Vagina (tissue), 2 donors: ENCODE results near the gene OR10H2. TPM values are rescaled to one million over a fixed set of nuclear protein-coding genes. Genes with fewer than 3 reads are reported as not detected.
"Not testable (repeated sequence)": the region's sequence is repeated elsewhere in the genome, so short reads cannot be mapped to it uniquely, and the experiment has no call there.

ENCODE experiments used
- DNase-seq, 2 donors: peaks; one replicate each; pipeline ENCODE4 v3.0.0-alpha.2; 2017; ENCODE audit errors: extremely low spot score in 2 of 2
- H3K27ac ChIP-seq: fragments of 200-600 bp; sonication (generic); one replicate; pipeline ENCODE4 v1.5.1; 2019
- H3K27me3 ChIP-seq: fragments of 200-600 bp; sonication (generic); one replicate; pipeline ENCODE4 v1.5.1; 2019
- H3K36me3 ChIP-seq, 2 donors: fragments of 200-600 bp; sonication (generic); one replicate each; pipeline ENCODE4 v1.5.1; 2017 to 2019
- H3K4me1 ChIP-seq: fragments of 200-600 bp; sonication (generic); one replicate; pipeline ENCODE4 v1.5.1; 2019
- H3K4me3 ChIP-seq, 2 donors: fragments of 200-600 bp; sonication (generic); 1 replicate in 1 of 2; 2 replicates in 1 of 2; pipeline ENCODE4 v1.5.1; 2016 to 2019
- H3K9me3 ChIP-seq: fragments of 200-600 bp; sonication (generic); one replicate; pipeline ENCODE4 v1.5.1; 2019
- CTCF ChIP-seq, 3 experiments: fragments of 450-650 bp in 2 of 3; fragments of 200-600 bp in 1 of 3; sonication (generic) in 1 of 3; IDR thresholded peaks; one replicate each; pipeline ENCODE4 v1.5.1; 2017 to 2019; ENCODE audit warnings: antibody characterized with exemption in 3 of 3, mild to moderate bottlenecking in 2 of 3, moderate library complexity in 2 of 3
- POLR2A ChIP-seq, 2 donors: fragments of 450-650 bp; IDR thresholded peaks; one replicate each; pipeline ENCODE4 v1.6.1; 2017; ENCODE audit warnings: antibody characterized with exemption in 2 of 2, mild to moderate bottlenecking in 2 of 2, moderate library complexity in 2 of 2
- POLR2AphosphoS5 ChIP-seq, 2 donors: sonication (generic); formaldehyde crosslinking; IDR thresholded peaks; one replicate each; pipeline ENCODE4 v1.9.0; 2017; ENCODE audit warnings: antibody characterized with exemption in 2 of 2, mild to moderate bottlenecking in 2 of 2, low read depth in 1 of 2; ENCODE audit not compliant: insufficient read depth in 1 of 2
- intact Hi-C: fragments of 100-400 bp; cut with DNase I; formaldehyde crosslinking; loops from one replicate; pipeline ENCODE4 v1.15.1; 2023
- total RNA-seq: library from RNA; depleted of rRNA; stranded (reverse); fragments of >200 nt; gene quantifications from one replicate; pipeline ENCODE4 v1.2.3, GENCODE V29; 2016

OR10H2 gene
- total RNA-seq, 1 donor from 2014 or later, result not detected

DNA sequence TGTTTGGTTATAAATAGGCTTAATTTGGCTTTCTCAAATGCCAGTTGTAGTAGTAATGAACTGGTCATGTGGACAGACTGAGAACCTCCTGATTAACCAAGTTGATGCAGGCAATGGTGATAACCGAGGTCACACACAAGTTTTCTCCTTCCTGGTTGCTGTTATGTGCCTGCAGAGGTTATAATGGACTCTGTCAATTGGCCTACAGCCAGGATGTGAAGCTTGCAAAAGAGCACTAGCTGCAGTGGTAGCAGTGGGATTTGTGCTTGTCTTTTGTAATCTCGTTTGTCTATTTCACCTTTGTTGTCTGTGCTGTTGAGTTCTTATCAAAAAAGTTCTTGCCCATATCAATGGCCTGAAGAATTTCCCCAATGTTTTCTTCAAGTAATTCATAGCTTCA is 30.6 kb downstream of the OR10H2 start:
- intact Hi-C loops, result no loop called here
- Histone ChIP-seq H3K36me3 (no peaks in the 10 kb centered on the region), H3K9me3 (no peaks in the 10 kb centered on the region), H3K4me1 (no peaks in the 10 kb centered on the region), H3K4me3 (no peak overlapping the region), H3K27ac (no peak overlapping the region), H3K27me3 (no peaks in the 10 kb centered on the region)
- no peak for DNase-seq
- no peak for TF ChIP-seq POLR2AphosphoS5 (IDR thresholded peaks at IDR 0.05; ENCODE audit: insufficient read depth in 1 of 2, low read depth in 1 of 2)
- no peak for TF ChIP-seq POLR2A (IDR thresholded peaks at IDR 0.05)
- no peak for TF ChIP-seq CTCF (IDR thresholded peaks at IDR 0.05)

- intact Hi-C loops, result no loop called here
- Histone ChIP-seq H3K4me3 (no peak overlapping the region), H3K4me1 (no peaks in the 10 kb centered on the region), H3K27ac (no peak overlapping the region), H3K9me3 (no peaks in the 10 kb centered on the region), H3K36me3 (no peaks in the 10 kb centered on the region), H3K27me3 (no peaks in the 10 kb centered on the region)
- no peak for DNase-seq
- TF ChIP-seq POLR2AphosphoS5 (IDR thresholded peaks at IDR 0.05; ENCODE audit: insufficient read depth in 1 of 2, low read depth in 1 of 2), result no peak
- TF ChIP-seq CTCF (IDR thresholded peaks at IDR 0.05), result no peak
- TF ChIP-seq POLR2A (IDR thresholded peaks at IDR 0.05), result no peak
Measured at GRCh38 chr19:15759962-15760565, 32.2 kb downstream of the OR10H2 start.

- TF ChIP-seq POLR2A (IDR thresholded peaks at IDR 0.05) (no peak), CTCF (IDR thresholded peaks at IDR 0.05) (no peak), POLR2AphosphoS5 (IDR thresholded peaks at IDR 0.05; ENCODE audit: insufficient read depth in 1 of 2, low read depth in 1 of 2) (no peak)
- no peak overlapping the region for H3K27ac ChIP-seq
- H3K4me3 ChIP-seq, result no peak overlapping the region
- H3K9me3 ChIP-seq, result no peaks in the 10 kb centered on the region
- H3K27me3 ChIP-seq, result no peaks in the 10 kb centered on the region
- DNase-seq, result no peak
- no peaks in the 10 kb centered on the region for H3K4me1 ChIP-seq
- H3K36me3 ChIP-seq, result peaks cover 0 to 30% of the 10 kb centered on the region in 2 donors
- intact Hi-C loops, result no loop called here
Measured at GRCh38 chr19:15769586-15769985, 41.8 kb downstream of the OR10H2 start.

DNA sequence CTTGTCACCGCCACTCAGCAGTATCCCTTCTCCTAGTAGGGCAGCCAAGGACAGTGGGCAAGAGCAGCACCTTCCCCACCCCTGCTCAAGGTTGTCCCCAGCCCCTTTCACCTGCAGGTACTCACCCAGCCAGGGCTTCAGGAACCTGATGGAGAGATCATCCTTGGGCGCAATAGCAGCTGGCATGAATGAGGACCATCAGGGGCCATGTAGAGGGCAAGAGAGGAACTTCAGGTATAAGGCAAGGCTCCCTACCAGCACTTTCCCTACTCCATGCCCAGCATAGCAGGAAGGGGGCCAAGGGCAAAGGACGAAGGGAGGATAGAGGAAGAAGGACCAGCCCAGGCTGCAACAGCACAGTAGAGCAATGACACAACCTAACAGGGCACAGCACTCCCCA is 46.3 kb downstream of the OR10H2 start:
- H3K27me3 ChIP-seq, H3K36me3 ChIP-seq, intact Hi-C loops, H3K9me3 ChIP-seq, H3K27ac ChIP-seq, H3K4me1 ChIP-seq, H3K4me3 ChIP-seq, DNase-seq: not testable (repeated sequence)

DNA sequence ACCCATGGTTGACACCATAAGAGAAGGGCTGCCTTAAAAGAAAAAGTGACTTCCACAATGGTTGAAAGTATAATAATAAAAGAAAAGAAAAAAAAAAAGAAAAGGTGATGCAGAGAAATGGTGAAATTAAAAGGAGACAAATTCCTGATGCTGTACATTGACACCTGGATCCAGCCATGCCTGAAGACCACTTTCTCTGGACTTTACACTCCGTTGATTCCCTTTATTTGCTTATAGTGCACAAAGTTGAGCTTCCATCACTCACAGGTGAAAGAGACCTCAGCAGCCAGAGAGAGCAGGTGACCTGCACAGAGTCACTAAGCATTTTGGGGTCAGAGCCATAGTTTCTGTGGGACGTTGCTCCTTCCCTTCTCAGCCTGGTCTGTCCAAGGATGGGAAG is 47.4 kb downstream of the OR10H2 start:
- Histone ChIP-seq H3K27me3 (no peaks in the 10 kb centered on the region), H3K9me3 (no peaks in the 10 kb centered on the region), H3K36me3 (peaks cover 0 to 6% of the 10 kb centered on the region in 2 donors), H3K4me3 (no peak overlapping the region), H3K4me1 (peaks cover 8% of the 10 kb centered on the region), H3K27ac (no peak overlapping the region)
- intact Hi-C loops, result no loop called here
- TF ChIP-seq CTCF (IDR thresholded peaks at IDR 0.05) (no peak), POLR2A (IDR thresholded peaks at IDR 0.05) (no peak), POLR2AphosphoS5 (IDR thresholded peaks at IDR 0.05; ENCODE audit: insufficient read depth in 1 of 2, low read depth in 1 of 2) (no peak)
- no peak for DNase-seq
